ENCODE measurements around the gene KICS2. TPM values are rescaled to one million over a fixed set of nuclear protein-coding genes. Genes with fewer than 3 reads are reported as not detected.

KICS2 gene
- total RNA-seq, 1 donor from 2014 or later = 3.6 TPM

- no peak overlapping the region for H3K27ac Mint-ChIP-seq (ENCODE audit: unreplicated experiment)
- DNase-seq (ENCODE audit: extremely low spot score, unreplicated experiment) = no peak
- no peak overlapping the region for H3K4me3 Mint-ChIP-seq (ENCODE audit: unreplicated experiment)
- no peak for TF ChIP-seq CTCF (IDR thresholded peaks at IDR 0.05)
- no peaks in the 10 kb centered on the region for H3K27me3 Mint-ChIP-seq (ENCODE audit: unreplicated experiment)
- no peaks in the 10 kb centered on the region for H3K4me1 Mint-ChIP-seq (ENCODE audit: unreplicated experiment)
- no peaks in the 10 kb centered on the region for H3K9me3 Mint-ChIP-seq (ENCODE audit: unreplicated experiment)
- H3K36me3 Mint-ChIP-seq (ENCODE audit: unreplicated experiment) = no peaks in the 10 kb centered on the region
Measured at GRCh38 chr12:64252681-64253080, 30.6 kb upstream of the KICS2 start.

- DNase-seq (ENCODE audit: extremely low spot score, unreplicated experiment) = no peak
- Mint-ChIP-seq H3K27me3 (ENCODE audit: unreplicated experiment) (peaks cover 7% of the 10 kb centered on the region), H3K4me3 (ENCODE audit: unreplicated experiment) (no peak overlapping the region), H3K4me1 (ENCODE audit: unreplicated experiment) (peaks cover 2% of the 10 kb centered on the region), H3K36me3 (ENCODE audit: unreplicated experiment) (no peaks in the 10 kb centered on the region), H3K27ac (ENCODE audit: unreplicated experiment) (no peak overlapping the region), H3K9me3 (ENCODE audit: unreplicated experiment) (no peaks in the 10 kb centered on the region)
- no peak for TF ChIP-seq CTCF (IDR thresholded peaks at IDR 0.05)
Measured at GRCh38 chr12:64243809-64244208, 21.7 kb upstream of the KICS2 start.

GRCh38 chr12:64240781-64241180 lies 18.7 kb upstream of the KICS2 start:
- no peak for DNase-seq (ENCODE audit: extremely low spot score, unreplicated experiment)
- no peak overlapping the region for H3K4me3 Mint-ChIP-seq (ENCODE audit: unreplicated experiment)
- no peak overlapping the region for H3K27ac Mint-ChIP-seq (ENCODE audit: unreplicated experiment)
- no peak for TF ChIP-seq CTCF (IDR thresholded peaks at IDR 0.05)
- H3K27me3 Mint-ChIP-seq (ENCODE audit: unreplicated experiment) = peaks cover 7% of the 10 kb centered on the region
- H3K36me3 Mint-ChIP-seq (ENCODE audit: unreplicated experiment) = no peaks in the 10 kb centered on the region
- H3K9me3 Mint-ChIP-seq (ENCODE audit: unreplicated experiment) = no peaks in the 10 kb centered on the region
- peaks cover 2% of the 10 kb centered on the region for H3K4me1 Mint-ChIP-seq (ENCODE audit: unreplicated experiment)

- DNase-seq (ENCODE audit: extremely low spot score, unreplicated experiment) = no peak
- no peaks in the 10 kb centered on the region for H3K36me3 Mint-ChIP-seq (ENCODE audit: unreplicated experiment)
- peaks cover 5% of the 10 kb centered on the region for H3K4me1 Mint-ChIP-seq (ENCODE audit: unreplicated experiment)
- no peak overlapping the region for H3K27ac Mint-ChIP-seq (ENCODE audit: unreplicated experiment)
- no peak for TF ChIP-seq CTCF (IDR thresholded peaks at IDR 0.05)
- peaks cover 2% of the 10 kb centered on the region for H3K27me3 Mint-ChIP-seq (ENCODE audit: unreplicated experiment)
- no peak overlapping the region for H3K4me3 Mint-ChIP-seq (ENCODE audit: unreplicated experiment)
- no peaks in the 10 kb centered on the region for H3K9me3 Mint-ChIP-seq (ENCODE audit: unreplicated experiment)
Measured at GRCh38 chr12:64237382-64237781, 15.3 kb upstream of the KICS2 start.

GRCh38 chr12:64236549-64236948 lies 14.5 kb upstream of the KICS2 start:
- Mint-ChIP-seq H3K36me3 (ENCODE audit: unreplicated experiment) (no peaks in the 10 kb centered on the region), H3K4me3 (ENCODE audit: unreplicated experiment) (no peak overlapping the region), H3K27me3 (ENCODE audit: unreplicated experiment) (no peaks in the 10 kb centered on the region), H3K4me1 (ENCODE audit: unreplicated experiment) (peaks cover 5% of the 10 kb centered on the region), H3K9me3 (ENCODE audit: unreplicated experiment) (no peaks in the 10 kb centered on the region), H3K27ac (ENCODE audit: unreplicated experiment) (no peak overlapping the region)
- DNase-seq (ENCODE audit: extremely low spot score, unreplicated experiment) = no peak
- peak; percentile 5 for TF ChIP-seq CTCF (IDR thresholded peaks at IDR 0.05)
